Trophoblast cell (in vitro differentiated cells and primary cell): ENCODE measurements around the gene C2orf42.
"Not testable (repeated sequence)": the region's sequence is repeated elsewhere in the genome, so short reads cannot be mapped to it uniquely, and the experiment has no call there.

Experiments used
- DNase-seq, 2 donors: peaks; one replicate each; pipeline ENCODE4 v3.0.0-alpha.2; 2016
- H2AFZ ChIP-seq: 2 replicates; pipeline ENCODE4 v1.6.1; 2013; ENCODE audit warnings: low read length, moderate library complexity, mild to moderate bottlenecking; ENCODE audit not compliant: insufficient read depth, poor library complexity
- H2AK5ac ChIP-seq: 2 replicates; pipeline ENCODE4 v1.6.1; 2013; ENCODE audit warnings: mild to moderate bottlenecking, low read length
- H2BK120ac ChIP-seq: 2 replicates; pipeline ENCODE4 v1.6.1; 2013; ENCODE audit warnings: low read length, mild to moderate bottlenecking, moderate library complexity; ENCODE audit not compliant: insufficient read depth, poor library complexity
- H2BK12ac ChIP-seq: 2 replicates; pipeline ENCODE4 v1.6.1; 2013; ENCODE audit warnings: mild to moderate bottlenecking, low read length, moderate library complexity
- H2BK5ac ChIP-seq: 2 replicates; pipeline ENCODE4 v1.6.1; 2013; ENCODE audit warnings: low read length, low read depth, moderate library complexity, mild to moderate bottlenecking; ENCODE audit not compliant: poor library complexity
- H3K14ac ChIP-seq: 2 replicates; pipeline ENCODE4 v1.6.1; 2013; ENCODE audit warnings: mild to moderate bottlenecking, low read length
- H3K18ac ChIP-seq: 2 replicates; pipeline ENCODE4 v1.6.1; 2013; ENCODE audit warnings: mild to moderate bottlenecking, low read length
- H3K23ac ChIP-seq: 2 replicates; pipeline ENCODE4 v1.6.1; 2013; ENCODE audit warnings: low read length
- H3K27ac ChIP-seq: 2 replicates; pipeline ENCODE4 v1.5.1; 2013; ENCODE audit warnings: low read depth, mild to moderate bottlenecking, inconsistent platforms, low read length, moderate library complexity
- H3K27me3 ChIP-seq: 2 replicates; pipeline ENCODE4 v1.6.1; 2013; ENCODE audit warnings: inconsistent platforms, mild to moderate bottlenecking, low read length, moderate library complexity; ENCODE audit not compliant: insufficient read depth
- H3K36me3 ChIP-seq, 2 experiments: 1 replicate in 1 of 2; 2 replicates in 1 of 2; pipeline ENCODE4 v1.6.1; 2013; ENCODE audit warnings: low read length in 2 of 2, mild to moderate bottlenecking in 2 of 2, moderate library complexity in 1 of 2; ENCODE audit not compliant: insufficient read depth in 2 of 2, control insufficient read depth in 1 of 2
- H3K4ac ChIP-seq: 2 replicates; pipeline ENCODE4 v1.6.1; 2013; ENCODE audit warnings: low read depth, mild to moderate bottlenecking, low read length, moderate library complexity
- H3K4me1 ChIP-seq, 2 experiments: 1 replicate in 1 of 2; 2 replicates in 1 of 2; pipeline ENCODE4 v1.6.1; 2013; ENCODE audit warnings: low read length in 2 of 2, mild to moderate bottlenecking in 2 of 2, moderate library complexity in 1 of 2; ENCODE audit not compliant: insufficient read depth in 2 of 2, control insufficient read depth in 1 of 2
- H3K4me2 ChIP-seq: 2 replicates; pipeline ENCODE4 v1.6.1; 2013; ENCODE audit warnings: inconsistent platforms, mild to moderate bottlenecking, low read length, moderate library complexity
- H3K4me3 ChIP-seq: 2 replicates; pipeline ENCODE4 v1.5.1; 2013; ENCODE audit warnings: mild to moderate bottlenecking, low read depth, low read length, inconsistent platforms
- H3K79me1 ChIP-seq: one replicate; pipeline ENCODE4 v1.6.1; 2013; ENCODE audit warnings: low read length
- H3K79me2 ChIP-seq: 2 replicates; pipeline ENCODE4 v1.6.1; 2013; ENCODE audit warnings: low read length, mild to moderate bottlenecking; ENCODE audit not compliant: control insufficient read depth, insufficient read depth, poor library complexity
- H3K9ac ChIP-seq: 2 replicates; pipeline ENCODE4 v1.6.1; 2013; ENCODE audit warnings: mild to moderate bottlenecking, low read length
- H3K9me3 ChIP-seq: 2 replicates; pipeline ENCODE4 v1.6.1; 2013; ENCODE audit warnings: low read depth, mild to moderate bottlenecking, control low read depth, inconsistent platforms, low read length; ENCODE audit not compliant: insufficient read depth
- H4K12ac ChIP-seq: 2 replicates; pipeline ENCODE4 v1.6.1; 2013; ENCODE audit warnings: low read depth, mild to moderate bottlenecking, low read length, moderate library complexity
- H4K8ac ChIP-seq: 2 replicates; pipeline ENCODE4 v1.6.1; 2013; ENCODE audit warnings: low read depth, mild to moderate bottlenecking, low read length, moderate library complexity
- H4K91ac ChIP-seq: one replicate; pipeline ENCODE4 v1.6.1; 2013; ENCODE audit warnings: low read depth, mild to moderate bottlenecking, low read length, moderate library complexity
- WGBS: extraction: QIAGEN DNeasy Blood & Tissue Kit; methylation state at CpG from one replicate; pipeline ENCODE4 v1.1.7; 2013; ENCODE audit warnings: missing lambda C conversion rate; ENCODE audit not compliant: insufficient read length, insufficient coverage; ENCODE audit errors: extremely low coverage; 5-methylcytosine and 5-hydroxymethylcytosine counted together

The C2orf42 gene

DNA sequence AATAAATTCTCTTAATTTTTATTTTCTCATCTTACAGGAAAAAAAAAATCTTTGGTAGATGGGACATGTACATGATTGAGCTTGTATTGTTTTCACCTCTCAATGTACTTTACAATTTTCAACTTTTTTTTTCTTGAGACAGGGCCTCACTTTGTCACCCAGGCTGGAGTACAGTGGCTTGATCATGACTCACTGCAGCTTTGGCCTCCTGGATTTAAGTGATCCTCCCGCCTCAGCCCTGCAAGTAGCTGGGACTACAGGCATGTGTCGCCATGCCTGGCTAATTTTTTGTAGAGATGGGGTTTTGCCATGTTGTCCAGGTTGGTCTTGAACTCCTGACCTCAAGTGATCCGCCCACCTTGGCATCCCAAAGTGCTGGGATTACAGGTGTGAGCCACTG is 32.5 kb upstream of the C2orf42 start:
- H2BK5ac ChIP-seq, H3K79me1 ChIP-seq, H2AFZ ChIP-seq, H4K8ac ChIP-seq, H3K4me3 ChIP-seq, H3K18ac ChIP-seq, H3K4ac ChIP-seq, H3K9me3 ChIP-seq, H3K4me1 ChIP-seq, H3K27ac ChIP-seq, H3K14ac ChIP-seq, H4K91ac ChIP-seq, H2BK12ac ChIP-seq, H3K23ac ChIP-seq, H3K9ac ChIP-seq, H2BK120ac ChIP-seq, H3K79me2 ChIP-seq, H3K27me3 ChIP-seq, H3K4me2 ChIP-seq, DNase-seq, H4K12ac ChIP-seq, H2AK5ac ChIP-seq: not testable (repeated sequence)
- whole genome bisulfite sequencing, result no CpG with 5 or more reads among the region's 3 CpGs
- peaks cover 25 to 48% of the 10 kb centered on the region in 2 experiments for H3K36me3 ChIP-seq

DNA sequence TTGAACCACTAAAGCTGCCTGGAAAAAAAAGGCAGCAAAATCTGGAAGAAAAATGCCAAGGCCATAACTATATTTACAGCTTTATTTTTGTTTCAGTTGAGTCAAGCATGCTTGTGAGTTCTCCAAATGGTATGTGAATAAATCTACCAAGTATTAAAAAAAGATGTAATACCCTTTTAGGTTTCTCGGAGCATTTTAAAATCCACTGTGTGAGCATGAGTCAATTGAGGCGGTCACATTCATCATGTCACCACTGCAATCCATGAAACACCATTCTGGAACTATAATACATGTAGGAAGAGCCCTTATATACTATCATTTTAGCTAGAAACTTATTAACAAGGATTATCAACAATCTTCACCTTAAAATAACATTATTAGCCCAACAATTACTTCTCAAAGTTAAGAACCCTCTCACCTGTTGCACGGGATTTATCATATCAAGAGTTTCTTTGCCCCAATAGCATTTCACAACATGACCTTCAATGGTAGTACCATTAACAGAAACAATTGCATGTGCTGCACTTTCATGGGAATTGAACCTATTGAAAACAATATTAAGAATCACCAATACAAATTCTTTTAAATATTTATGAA is 24.2 kb upstream of the C2orf42 start:
- no peak overlapping the region for H3K4ac ChIP-seq
- H3K23ac ChIP-seq, result no peak overlapping the region
- no peaks in the 10 kb centered on the region for H3K27me3 ChIP-seq
- no peak overlapping the region for H3K9ac ChIP-seq
- no peak overlapping the region for H3K27ac ChIP-seq
- H2BK5ac ChIP-seq, result no peak overlapping the region
- no peaks in the 10 kb centered on the region for H3K79me2 ChIP-seq
- no peak overlapping the region for H3K4me2 ChIP-seq
- H2BK120ac ChIP-seq, result no peak overlapping the region
- no peak overlapping the region for H2BK12ac ChIP-seq
- DNase-seq, result no peak
- no peaks in the 10 kb centered on the region for H3K79me1 ChIP-seq
- no peak overlapping the region for H2AK5ac ChIP-seq
- no peak overlapping the region for H2AFZ ChIP-seq
- H3K14ac ChIP-seq, result no peak overlapping the region
- no peak overlapping the region for H3K18ac ChIP-seq
- WGBS, result no CpG with 5 or more reads among the region's 3 CpGs
- no peak overlapping the region for H4K91ac ChIP-seq
- H4K12ac ChIP-seq, result no peak overlapping the region
- no peaks in the 10 kb centered on the region for H3K9me3 ChIP-seq
- no peak overlapping the region for H4K8ac ChIP-seq
- no peaks in the 10 kb centered on the region for H3K4me1 ChIP-seq
- H3K36me3 ChIP-seq, result peaks cover 25 to 39% of the 10 kb centered on the region in 2 experiments
- H3K4me3 ChIP-seq, result no peak overlapping the region

GRCh38 chr2:70214365-70214764 is 23.5 kb upstream of the C2orf42 start:
- Histone ChIP-seq H3K36me3 (peaks cover 23 to 32% of the 10 kb centered on the region in 2 experiments), H3K79me2 (no peaks in the 10 kb centered on the region), H2AK5ac (no peak overlapping the region), H3K27me3 (no peaks in the 10 kb centered on the region), H2BK120ac (no peak overlapping the region), H4K12ac (no peak overlapping the region), H3K23ac (no peak overlapping the region), H3K9me3 (no peaks in the 10 kb centered on the region), H2BK5ac (no peak overlapping the region), H4K91ac (no peak overlapping the region), H3K27ac (no peak overlapping the region), H3K4me3 (no peak overlapping the region), H3K4me1 (no peaks in the 10 kb centered on the region), H3K9ac (no peak overlapping the region), H3K18ac (no peak overlapping the region), H4K8ac (no peak overlapping the region), H2BK12ac (no peak overlapping the region), H3K79me1 (no peaks in the 10 kb centered on the region), H2AFZ (no peak overlapping the region), H3K14ac (no peak overlapping the region), H3K4me2 (no peak overlapping the region), H3K4ac (no peak overlapping the region)
- no peak for DNase-seq
- WGBS, result no CpG with 5 or more reads among the region's 1 CpG

DNA sequence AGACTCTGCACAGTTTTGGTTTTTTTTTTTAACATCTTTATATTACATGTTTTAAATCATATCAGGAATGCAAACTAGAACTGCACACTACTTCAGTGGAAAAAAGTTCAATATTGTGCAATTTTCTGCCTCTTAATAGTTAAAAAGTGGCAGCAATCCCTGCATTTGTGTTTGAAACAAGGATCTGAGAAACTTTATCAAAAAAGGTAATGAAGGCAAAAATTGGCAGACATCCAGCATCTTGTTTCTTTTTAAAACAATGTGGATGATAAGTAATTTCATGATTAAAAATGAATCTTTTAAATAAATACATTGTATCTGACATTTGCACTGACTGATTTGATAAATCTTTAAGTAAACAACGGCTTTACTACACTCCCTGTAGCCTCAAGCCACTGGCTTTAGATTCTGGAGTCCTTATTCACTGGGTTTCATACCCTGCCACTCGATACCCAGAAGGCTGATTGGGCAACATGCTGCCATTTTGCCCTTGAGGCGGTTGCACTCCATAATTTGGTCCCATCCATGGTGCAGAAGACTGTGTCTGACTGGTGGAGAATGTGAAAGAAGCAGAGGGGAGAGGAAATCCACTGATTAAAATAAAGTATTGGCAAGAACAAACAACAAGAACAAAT is 21.6 kb upstream of the C2orf42 start:
- no peak overlapping the region for H3K4ac ChIP-seq
- no peak for DNase-seq
- no CpG with 5 or more reads among the region's 3 CpGs for WGBS
- H3K27ac ChIP-seq, result no peak overlapping the region
- no peak overlapping the region for H4K8ac ChIP-seq
- no peaks in the 10 kb centered on the region for H3K9me3 ChIP-seq
- no peak overlapping the region for H2BK5ac ChIP-seq
- H2BK120ac ChIP-seq, result no peak overlapping the region
- no peak overlapping the region for H3K14ac ChIP-seq
- H2AFZ ChIP-seq, result no peak overlapping the region
- no peak overlapping the region for H2BK12ac ChIP-seq
- H3K4me1 ChIP-seq, result no peaks in the 10 kb centered on the region
- H3K9ac ChIP-seq, result no peak overlapping the region
- no peak overlapping the region for H2AK5ac ChIP-seq
- no peak overlapping the region for H3K18ac ChIP-seq
- H3K79me1 ChIP-seq, result no peaks in the 10 kb centered on the region
- no peak overlapping the region for H4K12ac ChIP-seq
- H3K27me3 ChIP-seq, result no peaks in the 10 kb centered on the region
- H3K36me3 ChIP-seq, result peaks cover 20% of the 10 kb centered on the region in 2 experiments
- H3K79me2 ChIP-seq, result no peaks in the 10 kb centered on the region
- no peak overlapping the region for H3K23ac ChIP-seq
- H3K4me3 ChIP-seq, result no peak overlapping the region
- H4K91ac ChIP-seq, result no peak overlapping the region
- no peak overlapping the region for H3K4me2 ChIP-seq
